SK-N-SH (cell line): ENCODE data around the gene PARD3B. TPM values are rescaled to one million over a fixed set of nuclear protein-coding genes. Genes with fewer than 3 reads are reported as not detected.

Source experiments
- CTCF ChIA-PET: fragments of 300-600, 350-600 bp; formaldehyde crosslinking; extraction: SDS; loops from one replicate; lab custom pipeline; 2021; lab: Yijun Ruan, JAX
- POLR2A ChIA-PET: fragments of 350-600 bp; sonication (Branson Sonifier 250); formaldehyde crosslinking; extraction: SDS; loops from one replicate; lab custom pipeline; 2020; ENCODE audit warnings: antibody characterized with exemption, inconsistent platforms; lab: Yijun Ruan, JAX
- DNase-seq: peaks from one replicate; pipeline ENCODE4 v3.0.0; 2012
- H2AFZ ChIP-seq: fragments of 200-600 bp; sonication (generic); 2 replicates; pipeline ENCODE4 v1.8.1; 2016; ENCODE audit warnings: antibody characterized with exemption, mild to moderate bottlenecking, low read depth
- H3F3A ChIP-seq: fragments of 200-600 bp; sonication (generic); replicated peaks from 2 replicates; pipeline ENCODE3; 2016; ENCODE audit warnings: antibody characterized with exemption, mild to moderate bottlenecking; ENCODE audit not compliant: insufficient read depth
- H3K27ac ChIP-seq, 2 experiments: fragments of 200-500 bp in 1 of 2; fragments of 200-600 bp in 1 of 2; sonication (Bioruptor generic) in 1 of 2; sonication (generic), shearing (Covaris generic) in 1 of 2; 2 replicates each; pipeline versions ENCODE4 v1.5.1 to v1.6.1; 2014 to 2016; ENCODE audit warnings: low read depth in 2 of 2, inconsistent platforms in 1 of 2, low read length in 1 of 2, mild to moderate bottlenecking in 1 of 2, mixed read lengths in 1 of 2
- H3K27me3 ChIP-seq: fragments of 200-600 bp; sonication (generic), shearing (Covaris generic); 2 replicates; pipeline ENCODE4 v1.6.1; 2016; ENCODE audit warnings: mixed run types; ENCODE audit not compliant: insufficient read depth
- H3K36me3 ChIP-seq, 2 experiments: fragments of 200-500 bp in 1 of 2; fragments of 200-600 bp in 1 of 2; sonication (Bioruptor generic) in 1 of 2; sonication (generic) in 1 of 2; replicated peaks in 1 of 2; 2 replicates each; pipeline versions ENCODE3 to v1.5.1; 2014 to 2016; ENCODE audit warnings: low read length in 1 of 2, mild to moderate bottlenecking in 1 of 2; ENCODE audit not compliant: insufficient read depth in 2 of 2, control insufficient read depth in 1 of 2
- H3K4me1 ChIP-seq, 2 experiments: fragments of 200-500 bp in 1 of 2; fragments of 200-600 bp in 1 of 2; sonication (Bioruptor generic) in 1 of 2; sonication (generic), shearing (Covaris generic) in 1 of 2; 2 replicates each; pipeline versions ENCODE4 v1.5.1 to v1.6.1; 2014 to 2016; ENCODE audit warnings: low read depth in 1 of 2, low read length in 1 of 2, mixed run types in 1 of 2; ENCODE audit not compliant: insufficient read depth in 2 of 2, control insufficient read depth in 1 of 2
- H3K4me2 ChIP-seq: fragments of 200-600 bp; sonication (generic), shearing (Covaris generic); 2 replicates; pipeline ENCODE4 v1.6.1; 2017; ENCODE audit warnings: mixed run types
- H3K4me3 ChIP-seq, 2 experiments: fragments of 200-500 bp in 1 of 2; fragments of 200-600 bp in 1 of 2; sonication (Bioruptor generic) in 1 of 2; sonication (generic), shearing (Covaris generic) in 1 of 2; 2 replicates each; pipeline versions ENCODE4 v1.5.1 to v1.8.1; 2014 to 2016; ENCODE audit warnings: low read depth in 2 of 2, inconsistent platforms in 1 of 2, low read length in 1 of 2, mild to moderate bottlenecking in 1 of 2, mixed read lengths in 1 of 2, moderate library complexity in 1 of 2
- H3K79me2 ChIP-seq: fragments of 200-600 bp; sonication (generic); 2 replicates; pipeline ENCODE4 v1.8.1; 2017; ENCODE audit warnings: mild to moderate bottlenecking; ENCODE audit not compliant: insufficient read depth
- H3K9ac ChIP-seq: fragments of 200-600 bp; sonication (generic); 2 replicates; pipeline ENCODE4 v1.6.1; 2017; ENCODE audit warnings: mixed run types
- H3K9me2 ChIP-seq: fragments of 200-600 bp; sonication (generic); 2 replicates; pipeline ENCODE4 v1.6.1; 2017; ENCODE audit warnings: mixed run types
- H3K9me3 ChIP-seq: fragments of 200-600 bp; sonication (generic); 2 replicates; pipeline ENCODE4 v1.6.1; 2017; ENCODE audit warnings: mixed run types, mild to moderate bottlenecking, moderate library complexity
- H4K20me1 ChIP-seq: fragments of 200-600 bp; sonication (generic); 2 replicates; pipeline ENCODE4 v1.6.1; 2017; ENCODE audit warnings: mild to moderate bottlenecking, mixed run types; ENCODE audit not compliant: insufficient read depth
- CHD2 ChIP-seq: fragments of 150-350 bp; IDR thresholded peaks from 2 replicates; pipeline ENCODE4 v1.6.1; 2018; ENCODE audit warnings: low read length; ENCODE audit not compliant: partially characterized antibody
- EP300 ChIP-seq, 2 experiments: IDR thresholded peaks; 2 replicates each; pipeline versions ENCODE4 v1.4.0 to v1.6.1; 2012; ENCODE audit warnings: borderline replicate concordance in 1 of 2, low read depth in 1 of 2, low read length in 1 of 2
- EZH2phosphoT487 ChIP-seq: fragments of 200-600 bp; sonication (generic); IDR thresholded peaks from 2 replicates; pipeline ENCODE4 v1.6.1; 2017; ENCODE audit warnings: low read depth, mixed run types, mild to moderate bottlenecking, antibody characterized with exemption, moderate library complexity, borderline replicate concordance
- FOSL2 ChIP-seq: IDR thresholded peaks from 2 replicates; pipeline ENCODE4 v1.4.0; 2012; ENCODE audit warnings: low read depth, mild to moderate bottlenecking, moderate library complexity, borderline replicate concordance
- GATA2 ChIP-seq: sonication (generic); formaldehyde crosslinking; IDR thresholded peaks from 2 replicates; pipeline ENCODE4 v1.5.0; 2020; ENCODE audit warnings: mild to moderate bottlenecking, missing genetic modification reagents
- JUND ChIP-seq: IDR thresholded peaks from 2 replicates; pipeline ENCODE4 v1.4.0; 2012
- MAX ChIP-seq: IDR thresholded peaks from 2 replicates; pipeline ENCODE4 v1.4.0; 2012; ENCODE audit warnings: low read depth
- MEF2A ChIP-seq: IDR thresholded peaks from 2 replicates; pipeline ENCODE4 v1.4.0; 2012; ENCODE audit warnings: low read depth, borderline replicate concordance
- NFIC ChIP-seq: IDR thresholded peaks from 2 replicates; pipeline ENCODE4 v1.4.0; 2012; ENCODE audit warnings: borderline replicate concordance
- RCOR1 ChIP-seq: fragments of 150-350 bp; IDR thresholded peaks from 2 replicates; pipeline ENCODE4 v1.6.1; 2017; ENCODE audit warnings: antibody characterized with exemption, low read length
- RXRA ChIP-seq: IDR thresholded peaks from 2 replicates; pipeline ENCODE4 v1.4.0; 2012; ENCODE audit warnings: low read depth, mild to moderate bottlenecking, borderline replicate concordance
- SIN3A ChIP-seq: IDR thresholded peaks from 2 replicates; pipeline ENCODE4 v1.6.1; 2012; ENCODE audit warnings: low read depth, mild to moderate bottlenecking, low read length, moderate library complexity, borderline replicate concordance
- SMC3 ChIP-seq: IDR thresholded peaks from 2 replicates; pipeline ENCODE4 v1.6.1; 2012; ENCODE audit warnings: low read depth, low read length, improper control_type of control experiment
- TAF1 ChIP-seq: IDR thresholded peaks from 2 replicates; pipeline ENCODE4 v1.6.1; 2012; ENCODE audit warnings: low read depth, mild to moderate bottlenecking, low read length, moderate library complexity, borderline replicate concordance
- TEAD4 ChIP-seq: IDR thresholded peaks from 2 replicates; pipeline ENCODE4 v1.4.0; 2012; ENCODE audit warnings: mild to moderate bottlenecking, borderline replicate concordance; ENCODE audit not compliant: insufficient read depth
- USF1 ChIP-seq: IDR thresholded peaks from 2 replicates; pipeline ENCODE4 v1.4.0; 2012; ENCODE audit warnings: low read depth, borderline replicate concordance
- USF2 ChIP-seq: fragments of 150-350 bp; IDR thresholded peaks from 2 replicates; pipeline ENCODE4 v1.6.1; 2017; ENCODE audit warnings: antibody characterized with exemption, low read length, low read depth, borderline replicate concordance
- YY1 ChIP-seq: IDR thresholded peaks from 2 replicates; pipeline ENCODE4 v1.4.0; 2012; ENCODE audit warnings: low read depth, mild to moderate bottlenecking
- ZBTB33 ChIP-seq: IDR thresholded peaks from 2 replicates; pipeline ENCODE4 v1.4.0; 2012; ENCODE audit warnings: low read depth, borderline replicate concordance
- WGBS: methylation state at CpG from one replicate; pipeline ENCODE4 v1.1.6; 2017; ENCODE audit warnings: low lambda C conversion rate; 5-methylcytosine and 5-hydroxymethylcytosine counted together
- polyA plus RNA-seq, 3 experiments: library from polyadenylated mRNA; depleted of rRNA; stranded (reverse); fragments of >200 nt; gene quantifications; 2 replicates each; pipeline ENCODE4 v1.2.3, GENCODE V29; 2012

The PARD3B gene
- polyA plus RNA-seq, 1 of the 3 experiments (the other 2 are of a cell fraction) = 0.87 TPM

- no peak for TF ChIP-seq YY1
- no peak for TF ChIP-seq ZBTB33
- no peak for TF ChIP-seq MEF2A
- TF ChIP-seq TEAD4 = no peak
- TF ChIP-seq EP300 (IDR thresholded peaks at IDR 0.05; ENCODE audit: borderline replicate concordance in 1 of 2, low read depth in 1 of 2, low read length in 1 of 2) = no peak
- no peak for TF ChIP-seq FOSL2
Observed at GRCh38 chr2:205650931-205651330, 1105.7 kb downstream of the PARD3B start (continued).

GRCh38 chr2:205651719-205652118 lies 1106.4 kb downstream of the PARD3B start:
- Histone ChIP-seq H3K4me2 (no peak overlapping the region), H4K20me1 (no peaks in the 10 kb centered on the region), H3K27ac (no peak overlapping the region), H3K4me1 (peaks cover 3 to 14% of the 10 kb centered on the region in 2 experiments; a peak in 2 of 4 replicates), H3F3A (peaks cover 3% of the 10 kb centered on the region), H3K27me3 (no peaks in the 10 kb centered on the region), H3K79me2 (no peaks in the 10 kb centered on the region), H3K4me3 (no peak overlapping the region), H3K9me3 (no peaks in the 10 kb centered on the region), H3K36me3 (no peaks in the 10 kb centered on the region), H3K9me2 (no peaks in the 10 kb centered on the region), H2AFZ (no peak overlapping the region), H3K9ac (no peak overlapping the region)
- TF ChIP-seq SMC3 = no peak
- no peak for TF ChIP-seq RXRA
- no peak for TF ChIP-seq SIN3A
- WGBS = 0% methylated on average over 1 of the region's 1 CpG
- no peak for DNase-seq
- ChIA-PET POLR2A (no interaction called here), CTCF (interaction anchor here (0.9 to 1.4 kb wide), 2 partner anchors 8 to 19 kb away, joined by 3 read pairs; no protein-coding TSS in a partner anchor)

GRCh38 chr2:205654878-205655605 lies 1109.8 kb downstream of the PARD3B start:
- Histone ChIP-seq H3K4me2 (0 out of 2 replicates have a peak overlapping the region, but pooled peaks have one; percentile 9), H3K27me3 (no peaks in the 10 kb centered on the region), H3K4me1 (peaks cover 3 to 28% of the 10 kb centered on the region in 2 experiments; a peak in 3 of 4 replicates), H3K79me2 (no peaks in the 10 kb centered on the region), H3K9me3 (no peaks in the 10 kb centered on the region), H3K9me2 (no peaks in the 10 kb centered on the region), H2AFZ (no peak overlapping the region), H3F3A (peaks cover 12% of the 10 kb centered on the region), H3K27ac (peak overlapping the region in 1 of 2 experiments; percentile 84; a peak in 2 of 4 replicates), H4K20me1 (no peaks in the 10 kb centered on the region), H3K36me3 (no peaks in the 10 kb centered on the region), H3K4me3 (no peak overlapping the region), H3K9ac (peak overlapping the region; percentile 19; the same call in 1 of the 2 replicates)
- DNase-seq = no peak
- CTCF ChIA-PET = interaction anchor here (1.1 kb wide), 3 partner anchors 12 to 293 kb away, joined by 3 read pairs; no protein-coding TSS in a partner anchor
- POLR2A ChIA-PET = no interaction called here
- 60% methylated on average over 10 of the region's 10 CpGs for WGBS
- TF ChIP-seq USF1 = no peak
- TF ChIP-seq EP300 (IDR thresholded peaks at IDR 0.05; ENCODE audit: borderline replicate concordance in 1 of 2, low read depth in 1 of 2, low read length in 1 of 2) = peak in 1 of 2 experiments; percentile 76; a peak in 1 of 4 replicates
- peak; percentile 61 for TF ChIP-seq NFIC
- TF ChIP-seq GATA2 (CRISPR knock-in tag) = no peak
- peak; percentile 62; the same call in 1 of the 2 replicates for TF ChIP-seq FOSL2
- no peak for TF ChIP-seq MAX
- TF ChIP-seq SIN3A = no peak
- peak; percentile 61; the same call in 1 of the 2 replicates for TF ChIP-seq MEF2A
- no peak for TF ChIP-seq EZH2phosphoT487
- peak; percentile 81 for TF ChIP-seq JUND
- no peak for TF ChIP-seq RCOR1
- TF ChIP-seq USF2 = no peak
- no peak for TF ChIP-seq CHD2
- no peak for TF ChIP-seq RXRA
- peak; percentile 42; the same call in 1 of the 2 replicates for TF ChIP-seq TEAD4
- TF ChIP-seq TAF1 = no peak
